H1 (cell line): ENCODE measurements around the gene MECP2. TPM values are rescaled to one million over a fixed set of nuclear protein-coding genes. Genes with fewer than 3 reads are reported as not detected.

ENCODE experiments used
- CBX5 ChIP-seq: fragments of 300-800, 300-1000 bp; sonication (generic); IDR thresholded peaks from 2 replicates; pipeline ENCODE4 v1.7.1; 2016; ENCODE audit warnings: antibody characterized with exemption, low read length, low read depth
- EGR1 ChIP-seq: IDR thresholded peaks from 2 replicates; pipeline ENCODE4 v1.6.1; 2011; ENCODE audit warnings: low read depth, low read length, borderline replicate concordance
- SUZ12 ChIP-seq: fragments of 200-600 bp; sonication (generic); IDR thresholded peaks from 2 replicates; pipeline ENCODE4 v1.6.1; 2012; ENCODE audit warnings: mild to moderate bottlenecking, inconsistent platforms, low read length, moderate library complexity, mixed read lengths
- polyA plus RNA-seq, 7 experiments: library from polyadenylated mRNA; depleted of rRNA in 3 of 7; stranded (reverse) in 5 of 7; unstranded in 2 of 7; fragments of >200 nt in 5 of 7; fragments of 200-250 nt in 2 of 7; gene quantifications; 1 replicate in 5 of 7; 2 replicates in 1 of 7; 4 replicates in 1 of 7; pipeline versions ENCODE4 v1.2.1 to v1.2.3, GENCODE V29; 2011 to 2013; ENCODE audit warnings: missing spikeins in 2 of 7, mixed read lengths in 2 of 7
- total RNA-seq: library from RNA; stranded (reverse); fragmentation: NEBNext Ultra II Directional; extraction: Animal tissue kit (Norgen Biotek cat#: 25700); gene quantifications from 2 replicates; pipeline ENCODE4 v1.2.1, GENCODE V29; 2021
- TF ChIP-seq, protein P1 (sequence below): IDR thresholded peaks from 2 replicates; pipeline ENCODE4 v1.6.1; 2011; ENCODE audit warnings: low read length, improper control_type of control experiment

MECP2 gene
- total and polyA plus RNA-seq, 2 of the 8 experiments (the other 6 are each of a cell fraction or from before 2014, with no cell fraction given) = 5.0 to 32.4 TPM

DNA sequence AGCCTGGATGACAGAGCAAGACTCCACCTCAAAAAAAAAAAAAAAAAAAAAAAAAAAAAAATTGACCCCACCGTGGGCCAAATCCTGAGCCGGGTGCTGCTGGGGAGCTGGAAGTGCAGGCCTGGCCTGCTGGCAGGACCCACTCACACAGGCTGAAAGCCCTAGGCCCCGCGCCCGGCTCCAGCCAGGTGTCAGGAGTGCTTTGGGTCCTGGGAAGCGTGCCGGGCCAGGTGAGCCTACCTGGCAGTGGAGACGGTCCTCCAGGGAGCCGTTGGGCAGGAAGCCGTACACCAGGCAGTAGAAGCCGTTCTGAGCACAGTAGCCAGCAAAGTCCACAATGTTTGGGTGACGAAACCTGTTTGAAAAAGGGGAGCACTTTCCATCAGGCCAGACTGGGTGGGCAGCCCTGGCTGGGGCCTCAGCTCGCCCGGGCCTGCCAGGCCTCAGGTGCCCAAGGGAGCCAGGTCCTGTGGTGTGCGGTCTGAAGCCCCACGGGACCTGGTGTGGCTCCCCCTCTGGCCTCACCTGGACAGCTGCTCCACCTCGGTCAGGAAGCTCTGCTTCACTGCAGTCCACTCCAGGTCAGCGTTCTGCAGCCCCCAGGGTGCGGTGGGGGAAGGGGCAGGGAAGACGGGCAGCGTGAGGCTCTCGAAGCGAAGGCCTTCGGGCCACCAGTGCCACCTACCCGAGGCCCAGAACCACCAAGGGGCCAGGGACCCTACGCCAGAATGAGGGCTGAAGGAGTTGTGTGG lies 79.6 kb downstream of the MECP2 start (continued):
- no peak for TF ChIP-seq EGR1
- TF ChIP-seq SUZ12 = no peak
- TF ChIP-seq, protein P1, sequence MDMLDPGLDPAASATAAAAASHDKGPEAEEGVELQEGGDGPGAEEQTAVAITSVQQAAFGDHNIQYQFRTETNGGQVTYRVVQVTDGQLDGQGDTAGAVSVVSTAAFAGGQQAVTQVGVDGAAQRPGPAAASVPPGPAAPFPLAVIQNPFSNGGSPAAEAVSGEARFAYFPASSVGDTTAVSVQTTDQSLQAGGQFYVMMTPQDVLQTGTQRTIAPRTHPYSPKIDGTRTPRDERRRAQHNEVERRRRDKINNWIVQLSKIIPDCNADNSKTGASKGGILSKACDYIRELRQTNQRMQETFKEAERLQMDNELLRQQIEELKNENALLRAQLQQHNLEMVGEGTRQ = no peak
- no peak for TF ChIP-seq CBX5
